ENCODE measurements around the gene STAG3.
"Not testable (repeated sequence)": the region's sequence is repeated elsewhere in the genome, so short reads cannot be mapped to it uniquely, and the experiment has no call there.

GRCh38 chr7:100182616-100183015, 4.9 kb downstream of the STAG3 start:
- not testable (repeated sequence) for TF ChIP-seq CTCF, POLR2AphosphoS5 (IDR thresholded peaks at IDR 0.05)
